Tibial artery (tissue), 4 donors: ENCODE data around the gene DNASE2B.
A peak's percentile ranks its signal among the peaks of the same experiment; 100 is the strongest.
"Not testable (repeated sequence)": the region's sequence is repeated elsewhere in the genome, so short reads cannot be mapped to it uniquely, and the experiment has no call there.

Experiments used
- DNase-seq, 2 donors: peaks; one replicate each; pipeline ENCODE4 v3.0.0-alpha.2; 2019
- H3K27ac ChIP-seq, 2 donors: fragments of 200-600 bp; sonication (generic) in 1 of 2; 1 replicate in 1 of 2; 2 replicates in 1 of 2; pipeline ENCODE4 v1.5.1; 2018 to 2019; ENCODE audit warnings: mild to moderate bottlenecking in 1 of 2
- H3K27me3 ChIP-seq, 2 donors: fragments of 200-600 bp; sonication (generic) in 1 of 2; one replicate each; pipeline versions ENCODE4 v1.5.1 to v1.6.0; 2016 to 2019
- H3K36me3 ChIP-seq, 3 donors: fragments of 200-600 bp; sonication (generic) in 2 of 3; one replicate each; pipeline ENCODE4 v1.5.1; 2016 to 2019; ENCODE audit warnings: mild to moderate bottlenecking in 2 of 3
- H3K4me1 ChIP-seq, 4 donors: fragments of 200-600 bp; sonication (generic) in 2 of 4; 1 replicate in 3 of 4; 2 replicates in 1 of 4; pipeline ENCODE4 v1.5.1; 2016 to 2019
- H3K4me3 ChIP-seq, 2 donors: fragments of 200-600 bp; sonication (generic) in 1 of 2; 1 replicate in 1 of 2; 2 replicates in 1 of 2; pipeline ENCODE4 v1.5.1; 2018 to 2019; ENCODE audit warnings: mild to moderate bottlenecking in 2 of 2
- H3K9me3 ChIP-seq, 3 donors: fragments of 200-600 bp; sonication (generic) in 1 of 3; one replicate each; pipeline ENCODE4 v1.5.1; 2016 to 2019
- CTCF ChIP-seq, 2 experiments: fragments of 200-600 bp in 1 of 2; fragments of 450-650 bp in 1 of 2; IDR thresholded peaks; one replicate each; pipeline ENCODE4 v1.5.1; 2017 to 2019; ENCODE audit warnings: antibody characterized with exemption in 2 of 2, mild to moderate bottlenecking in 1 of 2, moderate library complexity in 1 of 2
- intact Hi-C: fragments of 100-400 bp; cut with DNase I; formaldehyde crosslinking; loops from one replicate; pipeline ENCODE4 v1.15.0; 2023; ENCODE audit warnings: low total_unique reads

DNASE2B gene

GRCh38 chr1:84434801-84435549 is 36.7 kb downstream of the DNASE2B start:
- Histone ChIP-seq H3K9me3 (peaks cover 0 to 3% (median 0%) of the 10 kb centered on the region in 3 donors), H3K27me3 (no peaks in the 10 kb centered on the region), H3K27ac (no peak overlapping the region), H3K4me3 (no peak overlapping the region), H3K4me1 (peaks cover 0 to 4% (median 0%) of the 10 kb centered on the region in 4 donors), H3K36me3 (no peaks in the 10 kb centered on the region)
- intact Hi-C loops: loop anchor here (10.0 kb wide), 1 partner anchor 500 kb away; no protein-coding TSS in a partner anchor
- TF ChIP-seq CTCF (IDR thresholded peaks at IDR 0.05): no peak
- no peak for DNase-seq

GRCh38 chr1:84436876-84437655 is 38.8 kb downstream of the DNASE2B start:
- intact Hi-C loops: loop anchor here (10.0 kb wide), 1 partner anchor 502 kb away; no protein-coding TSS in a partner anchor
- Histone ChIP-seq H3K4me3 (no peak overlapping the region), H3K27me3 (no peaks in the 10 kb centered on the region), H3K36me3 (no peaks in the 10 kb centered on the region), H3K9me3 (no peaks in the 10 kb centered on the region), H3K27ac (no peak overlapping the region), H3K4me1 (peaks cover 0 to 4% (median 0%) of the 10 kb centered on the region in 4 donors)
- no peak for DNase-seq
- no peak for TF ChIP-seq CTCF (IDR thresholded peaks at IDR 0.05)

GRCh38 chr1:84442256-84442655 is 44.0 kb downstream of the DNASE2B start:
- intact Hi-C loops: loop anchor here (5.0 kb wide), 1 partner anchor 165 kb away; no protein-coding TSS in a partner anchor
- Histone ChIP-seq H3K27me3 (no peaks in the 10 kb centered on the region), H3K4me1 (peaks cover 0 to 4% (median 0%) of the 10 kb centered on the region in 4 donors), H3K9me3 (no peaks in the 10 kb centered on the region), H3K27ac (no peak overlapping the region), H3K36me3 (no peaks in the 10 kb centered on the region), H3K4me3 (no peak overlapping the region)
- peak; percentile 49 to 80 for TF ChIP-seq CTCF (IDR thresholded peaks at IDR 0.05)
- no peak for DNase-seq

- DNase-seq, H3K27me3 ChIP-seq, H3K36me3 ChIP-seq, H3K9me3 ChIP-seq, H3K4me1 ChIP-seq, H3K27ac ChIP-seq, H3K4me3 ChIP-seq: not testable (repeated sequence)
- intact Hi-C loops: loop anchor here (5.0 kb wide), 1 partner anchor 164 kb away; no protein-coding TSS in a partner anchor
Observed at GRCh38 chr1:84442747-84443646, 44.7 kb downstream of the DNASE2B start.

- H3K27ac ChIP-seq, H3K27me3 ChIP-seq, H3K4me3 ChIP-seq, H3K9me3 ChIP-seq, DNase-seq, H3K36me3 ChIP-seq, H3K4me1 ChIP-seq, intact Hi-C loops: not testable (repeated sequence)
Observed at GRCh38 chr1:84448704-84449103, 50.4 kb downstream of the DNASE2B start.

GRCh38 chr1:84450910-84451309 is 52.6 kb downstream of the DNASE2B start:
- Histone ChIP-seq H3K27ac (no peak overlapping the region), H3K4me1 (no peaks in the 10 kb centered on the region), H3K9me3 (no peaks in the 10 kb centered on the region), H3K36me3 (no peaks in the 10 kb centered on the region), H3K4me3 (no peak overlapping the region), H3K27me3 (no peaks in the 10 kb centered on the region)
- TF ChIP-seq CTCF (IDR thresholded peaks at IDR 0.05): no peak
- DNase-seq: no peak
- intact Hi-C loops: loop anchor here (10.0 kb wide), 1 partner anchor 314 kb away; no protein-coding TSS in a partner anchor
